ENCODE data around the gene SPATA16.
"Not testable (repeated sequence)": the region's sequence is repeated elsewhere in the genome, so short reads cannot be mapped to it uniquely, and the experiment has no call there.

Gene SPATA16

DNA sequence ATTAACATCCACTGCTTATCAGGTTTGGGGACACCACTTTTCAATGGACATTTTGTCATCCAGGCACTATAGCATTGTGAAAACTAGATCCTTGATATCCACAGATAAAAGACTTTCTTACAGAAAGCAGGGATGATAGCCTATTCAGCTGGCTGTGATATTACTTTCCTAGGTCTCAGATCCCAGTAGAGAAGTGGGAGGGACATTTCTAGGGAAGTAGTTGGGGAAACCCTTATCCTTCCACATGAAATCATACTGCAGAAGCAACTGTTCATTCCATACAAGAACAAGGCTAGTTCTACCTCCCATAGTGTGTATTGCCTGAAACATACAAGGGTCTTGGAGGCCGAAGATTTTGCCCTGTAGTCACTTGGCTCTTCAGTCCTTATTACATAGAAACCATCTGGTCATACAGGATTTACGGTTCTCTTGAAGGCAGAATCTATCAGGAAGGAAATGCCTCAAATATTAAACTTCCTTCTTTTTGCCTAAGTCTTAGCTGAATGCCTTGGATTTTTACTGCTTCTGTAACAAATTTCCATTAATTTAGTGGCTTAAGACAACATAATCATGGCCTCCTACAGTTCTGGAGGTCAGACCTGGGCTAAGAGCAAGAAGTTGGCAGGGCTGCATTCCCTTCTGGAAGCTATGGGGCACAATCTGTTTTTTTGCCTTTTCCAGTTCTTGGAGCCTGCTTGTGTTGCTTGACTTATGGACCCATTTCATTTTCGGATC is 271.1 kb downstream of the SPATA16 start:
- no peak for DNase-seq

DNA sequence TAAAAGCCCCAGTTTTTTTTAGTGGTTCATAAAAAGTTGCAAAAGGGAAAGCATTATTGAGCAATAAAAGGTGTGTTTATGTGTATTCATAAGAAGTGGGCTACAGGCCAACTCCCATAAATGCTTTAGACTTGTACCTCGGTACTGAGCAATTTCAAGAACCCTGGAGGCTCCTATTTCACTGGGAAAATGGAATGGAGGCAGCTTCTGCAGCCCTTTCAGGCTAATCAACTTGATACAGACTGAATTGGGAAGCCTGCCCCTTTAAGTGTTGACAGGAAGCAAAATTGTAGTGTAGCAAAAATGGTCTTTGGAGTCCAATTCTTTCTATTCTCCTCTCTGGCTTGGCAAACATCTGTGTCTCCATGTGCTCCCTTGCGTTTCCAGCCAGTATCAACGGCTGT is 271.7 kb downstream of the SPATA16 start:
- DNase-seq: no peak

DNA sequence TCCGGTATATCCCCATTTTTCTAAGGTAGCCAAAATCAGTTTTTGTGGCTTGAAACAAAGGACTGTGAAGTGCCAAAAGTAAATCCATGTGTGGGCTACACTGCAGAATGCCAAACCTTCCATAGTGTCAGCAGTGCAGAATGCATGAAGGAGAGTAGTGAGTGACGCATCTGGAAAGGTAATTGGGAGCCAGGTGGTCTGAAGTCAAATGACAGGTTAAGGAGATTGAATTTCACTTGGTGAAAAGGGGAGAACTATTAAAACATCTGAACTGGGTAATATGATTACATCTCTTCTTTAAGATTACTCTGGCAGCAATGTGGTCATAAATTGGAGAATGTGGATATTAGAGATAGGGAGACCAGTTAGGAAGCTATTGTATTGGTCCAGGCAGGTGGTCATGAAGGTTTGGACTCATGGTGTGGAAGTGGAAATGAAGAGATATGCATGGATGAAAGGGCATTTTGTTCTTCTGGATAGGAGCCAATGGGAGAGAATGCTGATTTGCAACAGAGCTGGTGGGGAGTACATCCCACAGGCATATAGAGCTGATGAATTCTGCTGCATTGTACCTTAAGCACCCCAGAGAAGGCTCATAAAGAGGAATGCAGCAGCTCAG is 272.3 kb downstream of the SPATA16 start:
- no peak for DNase-seq

DNA sequence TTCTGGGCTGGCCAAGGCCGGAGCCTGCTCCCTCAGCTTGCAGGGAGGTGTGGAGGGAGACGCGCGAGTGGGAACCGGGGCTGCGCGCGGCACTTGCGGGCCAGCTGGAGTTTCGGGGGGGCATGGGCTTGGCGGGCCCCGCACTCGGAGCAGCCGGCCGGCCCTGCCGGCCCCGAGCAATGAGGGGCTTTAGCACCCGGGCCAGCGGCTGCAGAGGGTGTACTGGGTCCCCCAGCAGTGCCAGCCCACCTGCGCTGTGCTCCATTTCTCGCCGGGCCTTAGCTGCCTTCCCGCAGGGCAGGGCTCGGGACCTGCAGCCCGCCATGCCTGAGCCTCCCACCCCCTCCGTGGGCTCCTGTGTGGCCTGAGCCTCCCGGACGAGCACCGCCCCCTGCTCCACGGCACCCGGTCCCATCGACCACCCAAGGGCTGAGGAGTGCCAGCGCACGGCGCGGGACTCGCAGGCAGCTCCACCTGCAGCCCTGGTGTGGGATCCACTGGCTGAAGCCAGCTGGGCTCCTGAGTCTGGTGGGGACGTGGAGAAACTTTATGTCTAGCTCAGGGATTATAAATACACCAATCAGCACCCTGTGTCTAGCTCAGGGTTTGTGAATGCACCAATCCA is 274.2 kb downstream of the SPATA16 start:
- DNase-seq: not testable (repeated sequence)

DNA sequence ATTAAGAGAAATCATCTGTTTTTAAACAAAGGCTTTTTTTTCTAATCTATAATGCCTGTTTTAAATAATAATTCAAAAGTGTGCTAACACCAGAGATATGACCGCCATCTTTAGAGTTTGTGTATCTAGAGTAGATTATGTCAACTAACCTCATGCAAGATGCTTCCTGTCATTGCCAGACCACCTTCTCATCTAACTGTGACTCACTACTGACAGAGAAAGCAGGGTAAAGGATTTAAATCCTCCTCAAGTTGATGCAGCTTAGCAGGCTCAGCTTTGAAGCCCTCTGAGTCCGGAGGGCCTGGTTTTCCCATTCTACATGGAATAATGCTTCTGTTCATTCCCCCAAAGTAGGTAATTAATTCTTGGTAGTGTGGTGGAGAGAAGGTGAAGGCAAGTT is 282.0 kb downstream of the SPATA16 start:
- DNase-seq: no peak

DNA sequence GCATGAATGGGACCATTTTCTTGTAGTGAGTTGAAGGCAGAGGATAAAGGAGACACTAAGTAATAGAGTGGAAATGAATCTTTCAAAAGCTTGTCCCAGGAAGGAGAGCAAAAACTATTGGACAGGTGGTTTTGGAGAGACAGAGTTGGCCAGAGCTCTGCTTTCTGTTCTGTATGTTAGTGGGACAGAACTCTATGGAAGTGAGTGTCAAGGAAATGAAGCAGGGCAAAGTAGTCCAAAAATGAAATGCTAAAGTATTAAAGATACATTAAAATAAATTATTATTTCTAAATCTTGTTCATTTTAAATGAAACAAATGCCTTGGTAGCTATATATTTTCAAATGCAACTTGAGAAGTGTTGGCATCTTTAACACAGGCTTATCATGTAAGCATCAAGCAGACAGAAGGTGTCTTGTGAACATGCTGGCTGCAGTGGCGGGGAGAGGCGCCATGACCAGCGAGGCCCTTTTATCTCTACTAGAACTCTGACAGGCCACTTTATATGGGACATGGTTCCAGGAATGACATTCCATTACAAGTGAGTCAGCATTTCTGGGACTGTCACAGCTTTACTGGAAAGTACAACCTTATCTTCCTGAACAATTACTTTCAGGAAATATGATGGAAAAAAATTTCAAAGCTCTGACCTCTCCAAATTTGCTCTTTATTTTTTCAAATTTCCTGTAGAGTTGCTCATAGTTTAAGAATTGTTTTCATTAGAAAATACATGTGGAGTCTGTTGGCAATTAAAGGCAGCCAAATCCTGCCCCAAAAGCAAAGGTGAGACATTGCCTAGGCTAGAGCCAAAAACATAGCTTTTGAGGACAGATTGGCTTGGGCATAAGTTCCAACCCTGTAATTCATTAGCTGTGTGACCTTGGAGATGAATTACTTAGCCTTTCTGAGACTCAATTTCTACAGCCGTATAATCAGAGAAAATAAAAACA is 284.0 kb downstream of the SPATA16 start:
- no peak for DNase-seq

DNA sequence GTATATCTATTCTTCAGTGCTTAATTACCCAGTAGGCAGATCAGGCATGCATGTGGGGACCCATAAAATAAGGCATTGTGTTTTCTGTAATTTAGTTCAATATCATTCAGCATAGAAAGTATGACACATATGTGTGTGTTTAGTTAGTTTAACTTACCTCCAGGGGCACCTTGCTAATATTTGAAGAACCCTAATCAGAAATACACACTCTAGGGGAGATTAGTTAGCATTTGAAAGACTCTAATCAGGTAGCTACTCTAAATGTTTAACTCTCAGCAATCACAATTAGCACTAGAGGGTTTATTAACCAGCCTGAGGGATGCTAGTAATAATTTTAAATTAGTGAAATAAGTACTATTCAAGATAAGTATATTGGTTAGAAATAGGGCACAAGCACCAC is 286.0 kb downstream of the SPATA16 start:
- DNase-seq: no peak

DNA sequence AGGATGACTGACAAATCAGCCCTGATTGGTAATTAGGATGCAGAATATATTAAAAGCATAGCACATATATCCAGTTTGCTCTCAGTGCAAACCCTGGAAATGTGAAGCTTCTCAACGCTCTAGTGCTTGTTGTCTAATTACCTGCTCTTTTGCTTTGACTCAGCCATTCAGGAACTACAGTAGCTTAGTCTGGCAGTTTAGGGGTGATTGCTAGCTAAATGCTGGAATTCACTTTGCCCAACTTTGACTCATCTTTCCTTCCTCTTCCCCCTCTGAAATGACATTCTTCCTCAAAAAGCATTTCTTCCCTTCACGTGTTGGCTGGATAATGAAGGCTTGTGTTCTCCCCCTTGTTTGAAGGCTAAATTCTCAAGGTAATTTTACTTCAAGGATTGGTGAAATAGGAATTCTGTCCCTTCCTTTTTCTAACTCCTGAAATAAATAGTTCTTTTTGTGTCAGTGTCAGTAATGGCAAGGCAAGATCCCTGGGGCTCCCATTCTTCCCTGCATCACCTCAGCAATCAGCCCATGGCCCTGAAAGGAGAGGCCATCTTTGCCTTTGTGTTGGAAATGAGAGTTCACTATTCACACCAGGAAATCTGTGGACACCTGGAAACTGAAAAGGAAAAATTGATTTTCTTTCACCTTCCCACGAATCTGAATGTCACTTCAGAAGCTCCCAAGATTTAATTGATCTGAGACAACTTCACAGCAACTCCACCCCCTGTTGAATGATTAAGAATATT is 286.9 kb downstream of the SPATA16 start:
- no peak for DNase-seq

DNA sequence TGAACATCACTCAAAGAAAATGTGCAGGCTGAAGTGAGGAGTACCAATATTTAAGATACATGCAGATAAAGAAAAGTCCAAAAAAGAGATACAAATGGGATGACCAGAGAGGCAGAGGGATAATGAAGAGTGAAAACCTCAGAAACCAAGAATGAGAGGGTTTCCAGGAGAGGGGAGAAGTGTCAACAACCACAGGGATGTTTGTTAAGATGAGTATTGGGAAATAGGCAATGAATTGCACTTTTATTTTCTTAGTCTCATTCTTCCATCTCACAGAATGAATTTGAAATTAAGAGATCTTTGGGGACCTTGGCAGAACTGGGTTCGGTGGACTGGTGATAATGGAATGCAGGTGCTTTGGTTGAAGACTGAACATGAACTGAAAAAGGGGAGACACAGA is 288.0 kb downstream of the SPATA16 start:
- DNase-seq: no peak

DNA sequence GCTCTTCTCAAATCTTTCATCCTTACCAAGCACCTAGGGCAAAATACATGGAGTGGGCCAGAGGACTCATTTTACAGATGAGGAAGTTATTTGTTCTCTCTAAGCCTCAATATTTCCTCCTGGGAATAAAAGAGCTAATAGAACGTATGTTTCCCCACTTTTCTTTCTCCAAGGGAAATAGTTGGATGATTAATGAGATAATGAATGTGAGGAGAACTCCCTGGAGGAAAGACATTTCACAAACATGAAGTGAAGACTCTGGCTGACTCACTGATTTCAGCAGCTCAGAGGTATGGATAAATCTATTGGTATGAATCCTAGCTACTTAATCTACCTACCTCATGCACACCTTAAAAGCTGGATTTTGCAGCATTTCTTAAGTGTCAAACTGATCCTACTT is 292.1 kb downstream of the SPATA16 start:
- DNase-seq: no peak

DNA sequence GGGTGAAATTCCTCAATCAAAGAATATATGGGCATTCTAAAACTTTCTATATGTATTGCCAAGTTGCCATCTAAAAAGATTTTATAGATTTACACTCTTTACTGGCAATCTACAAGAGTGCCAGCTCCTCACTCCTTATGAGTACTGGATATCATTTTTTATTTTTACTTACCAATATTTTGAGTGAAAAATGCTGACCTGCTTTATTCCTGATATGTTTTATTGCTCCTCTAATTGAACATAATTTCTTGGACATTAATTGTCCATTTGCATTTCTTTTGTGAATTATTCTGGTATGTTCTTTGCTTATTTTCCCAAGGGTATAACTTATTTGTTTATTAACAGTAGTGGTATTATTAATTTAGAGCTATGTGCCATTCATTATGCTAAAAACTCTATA is 293.7 kb downstream of the SPATA16 start:
- no peak for DNase-seq

DNA sequence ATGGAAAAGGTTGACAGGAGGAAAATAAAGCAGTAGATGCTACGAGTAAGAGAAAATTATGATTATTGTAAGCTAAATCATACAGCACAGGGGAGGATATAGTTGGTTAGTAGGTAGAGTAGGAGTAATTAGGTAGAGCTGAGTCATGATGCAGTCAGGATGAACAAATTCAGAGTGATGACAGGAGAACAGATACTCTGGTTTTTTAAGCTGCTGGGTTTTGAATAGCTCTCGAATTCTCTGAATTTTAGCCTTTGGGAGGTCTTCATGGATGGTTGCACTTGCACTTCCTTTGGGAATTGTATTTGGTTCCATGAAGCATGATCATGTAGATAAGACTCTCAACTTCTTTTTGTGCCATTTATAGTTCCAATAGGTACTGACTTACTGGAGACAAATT is 294.3 kb downstream of the SPATA16 start:
- no peak for DNase-seq

DNA sequence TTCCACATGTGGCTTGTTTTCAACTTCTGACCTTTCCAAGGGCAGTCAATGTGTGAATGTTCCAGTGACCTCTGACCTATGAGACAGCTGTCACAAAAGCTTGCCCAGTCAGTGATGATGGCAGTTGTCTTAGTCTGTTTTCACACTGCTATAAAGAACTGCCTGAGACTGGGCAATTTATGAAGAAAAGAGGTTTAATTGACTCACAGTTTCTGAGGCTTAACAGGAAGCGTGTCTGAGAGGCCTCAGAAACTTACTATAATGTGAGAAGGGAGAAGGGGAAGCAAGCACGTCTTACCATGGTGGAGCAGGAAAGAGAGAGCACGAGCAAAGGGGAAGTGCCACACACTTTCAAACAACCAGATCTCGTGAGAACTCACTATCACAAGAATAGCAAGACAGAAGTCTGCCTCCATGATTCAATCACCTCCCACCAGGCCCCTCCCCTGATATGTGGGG is 294.9 kb downstream of the SPATA16 start:
- no peak for DNase-seq

DNA sequence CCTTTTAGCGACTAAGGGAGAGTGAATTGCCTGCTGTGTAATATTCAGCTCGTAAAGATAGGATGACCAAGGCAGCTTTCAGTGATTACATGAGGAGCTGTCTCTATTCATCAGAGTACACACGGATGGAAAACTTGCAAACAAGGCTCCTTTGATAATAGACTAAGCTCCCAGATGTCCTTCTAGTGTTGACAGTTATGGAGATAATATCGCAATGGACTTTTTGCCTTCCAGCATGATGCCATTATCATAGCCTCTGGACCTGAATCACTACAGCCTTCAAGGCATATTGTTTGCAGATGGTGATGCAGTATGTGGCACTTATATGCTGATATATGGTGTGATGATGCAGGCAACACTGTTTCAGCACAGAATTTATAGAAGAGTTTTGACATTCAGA is 296.6 kb downstream of the SPATA16 start:
- no peak for DNase-seq

DNA sequence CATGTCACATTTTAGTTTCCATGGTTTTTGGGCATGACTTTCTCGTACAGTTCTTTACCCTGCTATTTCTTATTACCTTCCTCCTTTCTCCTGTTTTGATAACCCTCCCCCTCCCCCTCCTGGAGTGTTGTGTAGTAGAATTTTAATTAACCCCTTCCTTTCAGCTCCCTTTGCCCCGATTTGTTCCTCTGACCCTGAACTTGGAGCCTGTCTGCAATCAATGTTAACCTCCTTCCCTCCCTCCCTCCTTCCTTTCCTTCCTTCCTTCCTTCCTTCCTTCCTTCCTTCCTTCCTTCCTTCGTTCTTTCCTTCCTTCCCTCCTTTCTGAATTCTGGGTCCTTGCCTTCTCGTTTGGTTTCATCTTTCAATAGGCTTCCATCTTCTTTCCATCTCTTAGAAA is 300.1 kb downstream of the SPATA16 start:
- DNase-seq: no peak

DNA sequence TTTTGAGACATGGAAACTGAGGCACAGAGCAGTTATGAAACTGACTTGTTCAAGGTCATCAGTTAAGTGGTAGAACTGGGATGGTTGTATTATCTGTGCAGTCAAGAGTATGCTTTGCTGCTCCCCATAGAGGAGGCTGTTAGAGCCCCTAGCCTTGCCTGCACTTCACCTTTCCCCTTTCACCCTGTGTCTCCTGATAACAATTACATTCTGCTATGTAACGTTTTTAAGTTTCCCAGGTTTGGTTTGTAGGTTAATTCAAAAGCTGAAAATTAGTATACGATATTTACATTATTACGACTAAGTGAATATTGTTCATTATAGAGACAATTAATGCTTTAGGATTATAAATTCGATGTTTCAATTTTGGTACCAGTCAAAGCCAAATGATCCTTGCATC is 300.6 kb downstream of the SPATA16 start:
- DNase-seq: no peak

DNA sequence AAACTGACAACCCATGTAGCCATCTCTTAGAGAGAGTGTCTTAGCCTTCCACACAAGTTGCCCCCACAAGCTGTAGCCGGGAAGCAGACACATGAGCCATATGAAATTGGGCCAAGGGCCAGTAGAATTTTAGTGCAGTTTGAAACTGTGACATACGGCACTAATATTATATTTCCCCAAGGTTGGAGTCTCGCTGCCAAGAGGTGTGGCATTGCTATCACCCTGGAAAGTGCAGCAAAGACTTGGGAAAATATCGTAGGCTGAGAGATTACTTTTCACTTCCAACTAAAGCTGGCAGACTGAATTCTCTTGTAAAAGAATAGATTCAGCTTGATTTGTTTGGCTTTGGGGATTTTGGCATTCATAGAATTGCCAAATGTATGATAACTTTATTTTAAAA is 301.4 kb downstream of the SPATA16 start:
- no peak for DNase-seq

All from stimulated activated CD4-positive, alpha-beta T cell treated with anti-CD3 and anti-CD28 coated beads, Interleukin-4, amount 100 ng/mL, for 1 hour (primary cell).